A549 treated with GW870086 at 1 μM for 4 hours (cell line): ENCODE measurements around the gene COQ7. TPM values are rescaled to one million over a fixed set of nuclear protein-coding genes. Genes with fewer than 3 reads are reported as not detected.

Experiments used
- total RNA-seq: library from RNA; stranded (reverse); fragments of 200-300 nt; extraction: Qiagen RNA extraction; gene quantifications from 5 replicates; pipeline ENCODE4 v1.2.3, GENCODE V29; 2022; ENCODE audit warnings: low read depth

The COQ7 gene
- total RNA-seq, result 20.0 to 27.1 TPM (median 24.3 TPM) in 5 replicates

DNA sequence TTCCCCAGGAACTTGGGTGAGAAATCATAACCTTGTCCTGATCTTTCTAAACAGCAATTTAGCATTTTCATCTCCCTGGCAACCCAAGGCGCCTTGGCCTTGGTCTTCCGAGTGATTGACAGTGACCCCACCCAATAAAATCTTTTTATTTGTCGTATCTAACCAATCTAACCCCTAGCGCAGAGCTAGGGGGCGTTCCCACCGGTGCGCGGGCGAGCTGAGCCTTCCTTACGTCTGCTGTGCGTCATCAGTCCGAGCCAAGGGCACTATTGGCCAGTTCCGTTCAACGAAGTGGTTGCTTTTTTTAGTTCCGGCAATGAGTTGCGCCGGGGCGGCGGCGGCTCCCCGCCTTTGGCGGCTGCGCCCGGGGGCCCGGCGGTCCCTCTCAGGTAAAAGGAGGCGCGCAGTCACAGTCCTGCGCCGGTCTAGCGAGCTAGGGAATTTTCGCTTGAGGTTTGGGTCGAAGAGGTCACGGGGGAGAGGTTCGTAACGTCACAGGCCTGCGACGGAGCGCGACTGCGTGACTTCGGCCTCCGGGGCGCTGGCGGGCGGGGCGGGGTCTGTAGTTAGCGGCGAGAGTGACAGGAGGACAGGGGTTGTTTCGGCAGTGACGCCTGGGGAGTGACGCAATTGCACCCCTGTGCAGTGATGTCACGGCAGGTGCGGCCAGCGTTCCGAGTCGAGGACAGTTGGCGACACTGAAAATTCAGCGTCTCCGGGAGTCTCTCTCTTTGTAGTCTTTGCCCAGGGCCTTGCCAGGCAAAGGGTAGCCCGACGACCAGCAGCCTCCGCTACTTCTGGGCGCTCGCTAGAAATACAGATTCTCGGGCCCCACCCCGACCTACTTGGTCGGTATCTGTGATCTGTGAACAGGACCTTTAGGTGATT lies at the start of gene COQ7:
TSS of gene COQ7 (plus strand) at position 266 of the 888 bp plus-strand sequence. CDS start at position 317, 51 bp downstream.

DNA sequence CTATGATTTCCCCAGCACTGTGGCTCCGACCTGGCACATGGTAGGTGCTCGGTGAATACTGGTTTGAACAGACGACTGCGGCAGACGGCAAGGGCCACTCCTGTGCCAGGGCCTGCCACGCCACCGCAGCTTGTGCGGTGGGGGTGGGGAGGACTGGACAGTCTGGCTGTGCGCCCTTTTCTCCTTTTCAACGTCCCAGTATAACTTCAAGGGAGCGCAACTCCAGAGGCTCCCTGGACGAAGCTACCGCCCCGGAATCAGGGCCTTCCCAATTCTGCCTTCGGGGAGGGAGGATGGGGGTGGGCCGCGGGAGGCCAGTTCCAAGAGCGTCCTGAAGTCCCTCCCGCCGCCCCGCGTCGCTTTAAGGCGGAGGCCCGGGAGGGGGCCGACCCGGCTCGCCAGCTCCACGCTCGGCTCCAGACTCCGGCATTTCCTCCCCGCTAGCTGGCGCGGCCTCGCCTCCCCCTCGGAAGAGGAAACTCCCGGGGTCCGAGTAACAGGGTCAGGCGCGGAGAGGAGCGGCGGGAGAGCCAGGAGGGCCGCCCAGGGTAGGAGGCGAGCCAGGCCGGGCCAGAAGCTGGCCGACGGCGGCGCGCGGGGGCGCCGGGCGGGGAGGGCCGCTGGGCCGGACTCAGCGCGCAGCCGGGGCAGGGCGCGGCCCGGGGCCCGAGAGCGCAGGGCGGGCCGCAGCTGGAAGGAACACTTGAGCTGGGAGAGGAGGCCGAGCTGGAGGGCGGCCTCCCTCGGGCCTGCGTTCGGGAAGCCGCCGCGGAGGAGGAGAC lies 46.4 kb downstream of the COQ7 start, which contains the start of gene ITPRIPL2:
TSS of gene ITPRIPL2 (plus strand) at position 388 of the 782 bp plus-strand sequence. CDS start 498 bp downstream, outside the sequence.

Other genes starting within 250 kb of the COQ7 start
- gene SMG1, start 141.2 kb upstream of the COQ7 start, total RNA-seq, result 13.3 to 23.8 TPM (median 19.8 TPM) in 5 replicates
- 6.6 to 9.5 TPM (median 8.3 TPM) in 5 replicates for gene TMC7, start 83.7 kb upstream of the COQ7 start, total RNA-seq
- 12.0 to 18.8 TPM (median 17.5 TPM) in 5 replicates for gene ITPRIPL2, start 46.4 kb downstream of the COQ7 start, total RNA-seq
- 9.2 to 14.9 TPM (median 12.7 TPM) in 5 replicates for gene SYT17, start 100.6 kb downstream of the COQ7 start, total RNA-seq
- gene CLEC19A, start 218.1 kb downstream of the COQ7 start, total RNA-seq, result 0.06 to 0.15 TPM (median 0.11 TPM) in 4 of 5 replicates, not detected in the other